Smooth muscle cell (in vitro differentiated cells): ENCODE data around the gene NACA. TPM values are rescaled to one million over a fixed set of nuclear protein-coding genes. Genes with fewer than 3 reads are reported as not detected.

Experiments used
- DNase-seq: peaks from one replicate; lab custom pipeline; 2025; ENCODE audit not compliant: unreplicated experiment; lab: John Stamatoyannopoulos, UW
- H2AFZ ChIP-seq: fragments of 200-600 bp; sonication (generic); 2 replicates; pipeline ENCODE4 v1.6.0; 2016; ENCODE audit warnings: antibody characterized with exemption, low read depth, mild to moderate bottlenecking
- H3F3A ChIP-seq: fragments of 200-600 bp; sonication (generic); 2 replicates; pipeline ENCODE4 v1.6.0; 2017; ENCODE audit warnings: antibody characterized with exemption, low read depth
- H3K27ac ChIP-seq: fragments of 200-600 bp; sonication (generic); 2 replicates; pipeline ENCODE4 v1.5.1; 2016; ENCODE audit warnings: low read depth, mild to moderate bottlenecking
- H3K27me3 ChIP-seq: fragments of 200-600 bp; sonication (generic); 2 replicates; pipeline ENCODE4 v1.6.1; 2016; ENCODE audit warnings: low read depth, mild to moderate bottlenecking
- H3K36me3 ChIP-seq: fragments of 200-600 bp; sonication (generic); 2 replicates; pipeline ENCODE4 v1.5.1; 2016; ENCODE audit warnings: low read depth
- H3K4me1 ChIP-seq: fragments of 200-600 bp; sonication (generic); 2 replicates; pipeline ENCODE4 v1.5.1; 2016; ENCODE audit warnings: low read depth
- H3K4me2 ChIP-seq: fragments of 200-600 bp; sonication (generic); 2 replicates; pipeline ENCODE4 v1.6.0; 2016; ENCODE audit warnings: mild to moderate bottlenecking
- H3K4me3 ChIP-seq: fragments of 200-600 bp; sonication (generic); 2 replicates; pipeline ENCODE4 v1.5.1; 2016; ENCODE audit warnings: mild to moderate bottlenecking
- H3K79me2 ChIP-seq: fragments of 200-600 bp; sonication (generic); 2 replicates; pipeline ENCODE4 v1.6.0; 2016; ENCODE audit warnings: low read depth, mild to moderate bottlenecking
- H3K9ac ChIP-seq: fragments of 200-600 bp; sonication (generic); 2 replicates; pipeline ENCODE4 v1.6.0; 2016; ENCODE audit warnings: low read depth
- H3K9me3 ChIP-seq: fragments of 200-600 bp; sonication (generic); replicated peaks from 2 replicates; pipeline ENCODE4 v1.5.1; 2016; ENCODE audit warnings: low read depth
- H4K20me1 ChIP-seq: fragments of 200-600 bp; sonication (generic); 2 replicates; pipeline ENCODE4 v1.6.0; 2016; ENCODE audit warnings: low read depth
- WGBS: methylation state at CpG from one replicate; pipeline ENCODE4 v1.1.7; 2016; ENCODE audit warnings: low lambda C conversion rate; 5-methylcytosine and 5-hydroxymethylcytosine counted together
- polyA plus RNA-seq: library from polyadenylated mRNA; unstranded; fragments of >200 nt; fragmentation: Nextera tagmentation; extraction: Ambion mirVana; gene quantifications from 2 replicates; pipeline ENCODE4 v1.2.1, GENCODE V29; 2016
- total RNA-seq: library from RNA; depleted of rRNA; stranded (reverse); fragments of >200 nt; gene quantifications from 2 replicates; pipeline ENCODE4 v1.2.3, GENCODE V29; 2014
- TF ChIP-seq, protein P1 (sequence below): fragments of 200-600 bp; sonication (generic); IDR thresholded peaks from 2 replicates; pipeline ENCODE4 v1.5.1; 2017; ENCODE audit warnings: borderline replicate concordance, mild to moderate bottlenecking, antibody characterized with exemption; ENCODE audit not compliant: insufficient read depth, poor library complexity, severe bottlenecking

Gene NACA
- total and polyA plus RNA-seq, 2 experiments from 2014 or later, result 625 to 906 TPM

DNA sequence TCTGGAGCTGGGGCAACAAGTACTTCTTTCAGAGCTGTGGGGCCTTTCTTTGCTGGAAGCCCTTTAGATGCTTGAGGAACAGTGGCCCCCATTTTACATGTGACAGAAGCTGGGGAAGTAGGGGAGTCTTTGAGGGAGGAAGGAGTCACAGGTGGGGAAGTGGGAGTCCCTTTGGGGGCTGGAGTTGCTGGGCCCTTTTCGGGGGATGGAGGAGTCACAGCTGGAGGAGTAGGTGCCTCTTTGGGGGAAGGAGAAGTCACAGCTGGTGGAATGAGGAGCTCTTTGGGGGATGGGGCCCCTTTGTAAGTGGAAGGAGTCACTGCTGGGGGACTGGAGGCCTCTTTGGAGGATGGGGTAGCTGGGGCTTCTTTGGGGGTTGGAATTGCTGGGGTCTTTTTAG is 8.6 kb downstream of the NACA start:
- Histone ChIP-seq H3K79me2 (peaks cover 56% of the 10 kb centered on the region), H3K4me3 (no peak overlapping the region), H3K36me3 (peaks cover 7% of the 10 kb centered on the region), H3K9ac (no peak overlapping the region), H3K4me2 (no peak overlapping the region), H3K4me1 (peaks cover 20% of the 10 kb centered on the region), H4K20me1 (peaks cover 85% of the 10 kb centered on the region), H2AFZ (no peak overlapping the region), H3K9me3 (no peaks in the 10 kb centered on the region), H3F3A (peaks cover 24% of the 10 kb centered on the region), H3K27me3 (no peaks in the 10 kb centered on the region), H3K27ac (no peak overlapping the region)
- WGBS, result 100% methylated on average over 1 of the region's 1 CpG
- DNase-seq, result no peak
- TF ChIP-seq, protein P1, sequence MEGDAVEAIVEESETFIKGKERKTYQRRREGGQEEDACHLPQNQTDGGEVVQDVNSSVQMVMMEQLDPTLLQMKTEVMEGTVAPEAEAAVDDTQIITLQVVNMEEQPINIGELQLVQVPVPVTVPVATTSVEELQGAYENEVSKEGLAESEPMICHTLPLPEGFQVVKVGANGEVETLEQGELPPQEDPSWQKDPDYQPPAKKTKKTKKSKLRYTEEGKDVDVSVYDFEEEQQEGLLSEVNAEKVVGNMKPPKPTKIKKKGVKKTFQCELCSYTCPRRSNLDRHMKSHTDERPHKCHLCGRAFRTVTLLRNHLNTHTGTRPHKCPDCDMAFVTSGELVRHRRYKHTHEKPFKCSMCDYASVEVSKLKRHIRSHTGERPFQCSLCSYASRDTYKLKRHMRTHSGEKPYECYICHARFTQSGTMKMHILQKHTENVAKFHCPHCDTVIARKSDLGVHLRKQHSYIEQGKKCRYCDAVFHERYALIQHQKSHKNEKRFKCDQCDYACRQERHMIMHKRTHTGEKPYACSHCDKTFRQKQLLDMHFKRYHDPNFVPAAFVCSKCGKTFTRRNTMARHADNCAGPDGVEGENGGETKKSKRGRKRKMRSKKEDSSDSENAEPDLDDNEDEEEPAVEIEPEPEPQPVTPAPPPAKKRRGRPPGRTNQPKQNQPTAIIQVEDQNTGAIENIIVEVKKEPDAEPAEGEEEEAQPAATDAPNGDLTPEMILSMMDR, result no peak

DNA sequence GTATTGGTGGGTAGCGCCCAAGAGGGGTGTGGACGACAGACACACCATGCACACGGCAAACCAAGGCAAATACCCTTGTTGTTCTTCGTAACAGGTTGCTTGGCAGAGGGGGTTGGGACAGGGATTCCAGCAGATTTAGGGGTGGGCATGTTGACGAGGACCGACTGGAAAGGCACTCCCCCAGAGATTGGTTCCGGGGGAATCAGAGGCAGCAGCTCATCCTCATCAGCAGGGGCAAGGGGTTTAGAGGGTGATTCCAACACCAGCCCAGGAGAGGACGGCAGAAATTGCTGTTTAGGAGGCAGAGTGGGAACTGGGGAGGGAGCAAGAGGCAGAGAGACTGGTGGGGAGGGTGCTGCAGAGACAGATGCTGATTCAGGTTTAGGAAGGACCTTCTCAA is 9.3 kb downstream of the NACA start:
- WGBS, result 96% methylated on average over 8 of the region's 8 CpGs

DNA sequence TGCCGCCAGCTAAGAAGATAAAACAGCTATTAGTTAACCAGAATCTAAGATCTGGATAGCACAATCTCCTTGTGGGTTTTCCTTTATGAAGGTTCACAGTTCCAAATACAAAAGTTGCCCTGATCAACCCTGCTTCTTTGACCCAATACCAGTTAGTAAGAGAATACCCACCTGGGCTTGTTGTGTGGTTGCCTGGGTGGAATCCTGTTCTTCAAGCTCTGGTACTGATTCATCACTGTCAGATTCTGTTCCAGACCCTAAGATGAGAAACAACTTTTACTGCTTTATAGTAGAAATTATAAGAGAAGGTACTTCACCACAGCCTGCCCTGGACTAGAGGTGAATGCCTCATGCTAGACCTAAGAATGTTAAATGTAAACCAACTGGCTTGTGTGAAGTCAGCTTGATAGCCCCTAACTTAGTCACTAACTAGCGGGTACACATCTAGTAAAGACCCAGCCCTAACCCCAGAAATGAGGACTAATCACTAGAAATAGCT is 10.6 kb downstream of the NACA start:
- Histone ChIP-seq H3K79me2 (peaks cover 36% of the 10 kb centered on the region), H4K20me1 (peaks cover 68% of the 10 kb centered on the region)

More for the DNA sequence above, 9.3 kb downstream of the NACA start:
- no peak overlapping the region for H2AFZ ChIP-seq
- no peak overlapping the region for H3K4me3 ChIP-seq
- H3K9me3 ChIP-seq, result no peaks in the 10 kb centered on the region
- H3K9ac ChIP-seq, result no peak overlapping the region
- H4K20me1 ChIP-seq, result peaks cover 81% of the 10 kb centered on the region
- H3K4me2 ChIP-seq, result no peak overlapping the region
- H3K27me3 ChIP-seq, result no peaks in the 10 kb centered on the region
- no peak overlapping the region for H3K27ac ChIP-seq
- TF ChIP-seq, protein P1, result no peak
- peaks cover 29% of the 10 kb centered on the region for H3F3A ChIP-seq
- no peak for DNase-seq
- H3K36me3 ChIP-seq, result peaks cover 12% of the 10 kb centered on the region
- peaks cover 49% of the 10 kb centered on the region for H3K79me2 ChIP-seq
- H3K4me1 ChIP-seq, result peaks cover 14% of the 10 kb centered on the region

DNA sequence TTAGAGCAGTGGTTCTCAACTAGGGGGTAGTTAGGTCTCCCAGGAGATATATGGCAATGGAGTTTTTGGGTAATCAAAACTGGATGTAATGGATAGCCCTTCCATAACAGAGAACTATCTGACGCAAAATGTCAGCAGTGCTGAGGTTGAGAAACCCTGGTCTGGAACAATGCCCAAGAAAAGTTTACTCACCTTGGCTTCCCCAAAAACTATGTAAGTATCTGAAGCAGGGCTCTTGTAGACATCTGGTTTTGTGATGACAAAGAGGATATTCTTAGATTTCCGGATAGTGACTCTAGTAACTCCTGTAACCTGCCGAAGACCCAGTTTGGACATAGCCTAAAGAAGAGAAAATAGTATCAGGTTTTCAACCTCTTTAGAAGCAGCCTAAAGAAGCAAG is 11.8 kb downstream of the NACA start:
- Histone ChIP-seq H3F3A (peaks cover 21% of the 10 kb centered on the region), H3K27me3 (no peaks in the 10 kb centered on the region), H2AFZ (no peak overlapping the region), H3K4me3 (no peak overlapping the region), H3K9ac (no peak overlapping the region), H3K4me2 (no peak overlapping the region), H4K20me1 (peaks cover 57% of the 10 kb centered on the region), H3K36me3 (peaks cover 12% of the 10 kb centered on the region), H3K27ac (no peak overlapping the region), H3K4me1 (no peaks in the 10 kb centered on the region), H3K9me3 (no peaks in the 10 kb centered on the region), H3K79me2 (peaks cover 26% of the 10 kb centered on the region)
- WGBS, result 97% methylated on average over 3 of the region's 3 CpGs
- no peak for DNase-seq
- TF ChIP-seq, protein P1, result no peak

More for the DNA sequence above, 10.6 kb downstream of the NACA start:
- TF ChIP-seq, protein P1, result no peak
- Histone ChIP-seq H3K9ac (no peak overlapping the region), H3K27ac (peak overlapping the region; percentile 43), H3K4me2 (no peak overlapping the region), H3F3A (peaks cover 27% of the 10 kb centered on the region), H3K9me3 (no peaks in the 10 kb centered on the region), H3K27me3 (no peaks in the 10 kb centered on the region), H3K4me1 (peaks cover 6% of the 10 kb centered on the region), H3K36me3 (peaks cover 12% of the 10 kb centered on the region), H3K4me3 (no peak overlapping the region), H2AFZ (no peak overlapping the region)
- DNase-seq, result no peak
- 98% methylated on average over 2 of the region's 2 CpGs for WGBS
